Stomach (tissue), 9 donors: ENCODE measurements around the gene ESCO1. TPM values are rescaled to one million over a fixed set of nuclear protein-coding genes. Genes with fewer than 3 reads are reported as not detected.

Experiments used
- DNase-seq, 2 donors: peaks; one replicate each; pipeline versions ENCODE4 v3.0.0 to v3.0.0-alpha.2; 2013 to 2019
- H3K27ac ChIP-seq, 5 donors: fragments of 200-600 bp in 4 of 5; sonication (generic) in 4 of 5; one replicate each; pipeline ENCODE4 v1.5.1; 2013 to 2019; ENCODE audit warnings: mild to moderate bottlenecking in 1 of 5, moderate library complexity in 1 of 5
- H3K27me3 ChIP-seq, 3 donors: fragments of 200-600 bp; sonication (generic); one replicate each; pipeline ENCODE4 v1.5.1; 2017 to 2019; ENCODE audit warnings: mixed run types in 1 of 3
- H3K36me3 ChIP-seq, 4 donors: fragments of 200-600 bp; sonication (generic); 1 replicate in 3 of 4; 2 replicates in 1 of 4; pipeline ENCODE4 v1.5.1; 2016 to 2019
- H3K4me1 ChIP-seq, 4 donors: fragments of 200-600 bp; sonication (generic); one replicate each; pipeline ENCODE4 v1.5.1; 2016 to 2019
- H3K4me3 ChIP-seq, 4 donors: fragments of 200-600 bp; sonication (generic) in 3 of 4; one replicate each; pipeline ENCODE4 v1.5.1; 2016 to 2019; ENCODE audit warnings: mild to moderate bottlenecking in 1 of 4
- H3K9me3 ChIP-seq, 4 donors: fragments of 200-600 bp; sonication (generic); one replicate each; pipeline ENCODE4 v1.5.1; 2016 to 2019
- CTCF ChIP-seq, 7 experiments: fragments of 450-650 bp in 4 of 7; fragments of 200-600 bp in 3 of 7; sonication (generic) in 3 of 7; IDR thresholded peaks; one replicate each; pipeline ENCODE4 v1.5.1; 2016 to 2019; ENCODE audit warnings: antibody characterized with exemption in 7 of 7, control low read depth in 2 of 7, mild to moderate bottlenecking in 1 of 7
- EP300 ChIP-seq: sonication (generic); formaldehyde crosslinking; IDR thresholded peaks from one replicate; pipeline ENCODE4 v1.6.1; 2017; ENCODE audit warnings: antibody characterized with exemption
- POLR2A ChIP-seq, 4 donors: fragments of 450-650 bp; IDR thresholded peaks; one replicate each; pipeline ENCODE4 v1.6.1; 2016; ENCODE audit warnings: antibody characterized with exemption in 4 of 4, control low read depth in 2 of 4, mild to moderate bottlenecking in 1 of 4, moderate library complexity in 1 of 4
- POLR2AphosphoS5 ChIP-seq, 3 donors: sonication (generic); formaldehyde crosslinking; IDR thresholded peaks; one replicate each; pipeline ENCODE4 v1.6.1; 2016; ENCODE audit warnings: antibody characterized with exemption in 3 of 3
- WGBS, 5 donors: extraction: QIAGEN DNeasy Blood & Tissue Kit in 3 of 5; methylation state at CpG; one replicate each; pipeline versions ENCODE4 v1.1.5 to v1.1.7; 2013 to 2018; 5-methylcytosine and 5-hydroxymethylcytosine counted together
- intact Hi-C: fragments of 100-400 bp; cut with DNase I; formaldehyde crosslinking; loops from one replicate; pipeline ENCODE4 v1.15.1; 2023; ENCODE audit warnings: low total_unique reads
- polyA plus RNA-seq, 3 donors: library from polyadenylated mRNA; stranded (reverse); fragments of 200-250 nt; gene quantifications; one replicate each; pipeline ENCODE4 v1.2.3, GENCODE V29; 2013
- total RNA-seq, 5 donors: library from RNA; depleted of rRNA; stranded (reverse); fragments of >200 nt; gene quantifications; one replicate each; pipeline versions ENCODE4 v1.1.0 to v1.2.3, GENCODE V29; 2014 to 2016
- donor health status: healthy with polysubstance abuse.
- donor health status: Bipolar disorder and iron deficiency.
- donor health status: healthy.

ESCO1 gene
- total and polyA plus RNA-seq, 8 donors: 5.2 to 53.6 (median 16.0) TPM

DNA sequence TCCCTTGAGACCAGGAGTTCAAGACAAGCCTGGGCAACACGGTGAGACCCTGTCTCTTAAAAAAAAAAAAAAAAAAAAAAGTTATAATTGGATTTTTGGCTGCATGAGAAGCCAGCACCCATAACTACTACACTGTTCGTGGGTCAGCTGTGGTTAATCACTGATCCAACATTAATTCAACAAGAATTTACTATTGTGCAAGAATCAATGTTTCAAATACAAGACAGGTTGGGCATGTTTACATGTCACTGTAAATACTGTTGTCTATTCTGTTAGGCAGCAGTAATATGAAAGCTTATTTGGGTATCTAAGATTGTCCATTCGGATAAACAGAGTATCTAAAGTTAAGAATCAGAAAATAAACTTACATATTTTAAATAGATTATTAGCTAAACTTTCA is 62.3 kb downstream of the ESCO1 start:
- H3K27me3 ChIP-seq: no peaks in the 10 kb centered on the region
- no peak overlapping the region for H3K27ac ChIP-seq
- no peak for DNase-seq
- H3K4me3 ChIP-seq: no peak overlapping the region
- no peaks in the 10 kb centered on the region for H3K9me3 ChIP-seq
- peaks cover 0 to 9% (median 4%) of the 10 kb centered on the region in 4 donors for H3K4me1 ChIP-seq
- intact Hi-C loops: no loop called here
- 75 to 81% (median 80%) methylated on average over 3 of the region's 3 CpGs for WGBS, 5 donors
- no peak for TF ChIP-seq CTCF (IDR thresholded peaks at IDR 0.05)
- TF ChIP-seq EP300: no peak
- TF ChIP-seq POLR2AphosphoS5 (IDR thresholded peaks at IDR 0.05): no peak
- no peak for TF ChIP-seq POLR2A (IDR thresholded peaks at IDR 0.05)
- H3K36me3 ChIP-seq: peaks cover 21 to 81% (median 72%) of the 10 kb centered on the region in 4 donors

- WGBS, 5 donors: 12 to 41% (median 27%) methylated on average over 1 of the region's 1 CpG
- peaks cover 28 to 98% (median 87%) of the 10 kb centered on the region in 4 donors for H3K36me3 ChIP-seq
- TF ChIP-seq CTCF (IDR thresholded peaks at IDR 0.05) (no peak), POLR2AphosphoS5 (IDR thresholded peaks at IDR 0.05) (no peak), POLR2A (IDR thresholded peaks at IDR 0.05) (no peak), EP300 (no peak)
- DNase-seq: no peak
- H3K9me3 ChIP-seq: no peaks in the 10 kb centered on the region
- H3K4me3 ChIP-seq: no peak overlapping the region
- H3K27ac ChIP-seq: no peak overlapping the region
- no peaks in the 10 kb centered on the region for H3K27me3 ChIP-seq
- peaks cover 0 to 9% (median 4%) of the 10 kb centered on the region in 4 donors for H3K4me1 ChIP-seq
- intact Hi-C loops: no loop called here
Observed at GRCh38 chr18:21534327-21534726, 66.2 kb downstream of the ESCO1 start.

- 54 to 68% (median 61%) methylated on average over 2 of the region's 2 CpGs for WGBS, 5 donors
Observed at GRCh38 chr18:21526463-21526862, 74.0 kb downstream of the ESCO1 start.

DNA sequence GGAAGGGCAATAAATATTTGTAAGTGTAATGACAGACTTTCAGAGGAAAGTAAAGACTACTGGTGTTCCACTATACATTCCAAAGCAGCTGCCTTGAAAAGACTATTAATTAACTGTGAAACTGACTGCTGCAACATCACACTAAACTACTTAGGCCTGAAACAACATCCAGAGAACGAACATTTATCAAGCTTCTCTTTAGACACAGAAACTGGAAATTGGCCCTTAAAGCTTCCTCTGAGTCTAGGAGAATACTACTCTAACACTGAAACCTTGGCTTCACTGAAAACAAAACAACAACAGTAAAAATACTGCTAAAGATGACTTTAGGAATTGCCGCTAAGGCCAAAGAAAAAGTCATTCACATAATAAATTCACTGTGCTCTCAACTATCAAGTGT is 74.6 kb downstream of the ESCO1 start:
- WGBS, 5 donors: 80 to 83% (median 83%) methylated on average over 2 of the region's 2 CpGs
- H3K36me3 ChIP-seq: peaks cover 5 to 64% (median 59%) of the 10 kb centered on the region in 4 donors
- no peak overlapping the region for H3K27ac ChIP-seq
- H3K4me1 ChIP-seq: no peaks in the 10 kb centered on the region
- DNase-seq: no peak
- H3K27me3 ChIP-seq: no peaks in the 10 kb centered on the region
- TF ChIP-seq CTCF (IDR thresholded peaks at IDR 0.05) (no peak), EP300 (no peak), POLR2AphosphoS5 (IDR thresholded peaks at IDR 0.05) (no peak), POLR2A (IDR thresholded peaks at IDR 0.05) (no peak)
- intact Hi-C loops: no loop called here
- H3K9me3 ChIP-seq: no peaks in the 10 kb centered on the region
- H3K4me3 ChIP-seq: no peak overlapping the region

More at GRCh38 chr18:21526463-21526862, 74.0 kb downstream of the ESCO1 start:
- Histone ChIP-seq H3K4me3 (no peak overlapping the region), H3K27ac (no peak overlapping the region), H3K9me3 (no peaks in the 10 kb centered on the region), H3K27me3 (no peaks in the 10 kb centered on the region), H3K4me1 (no peaks in the 10 kb centered on the region), H3K36me3 (peaks cover 7 to 68% (median 63%) of the 10 kb centered on the region in 4 donors)
- intact Hi-C loops: no loop called here
- no peak for TF ChIP-seq EP300
- TF ChIP-seq POLR2A (IDR thresholded peaks at IDR 0.05): no peak
- TF ChIP-seq CTCF (IDR thresholded peaks at IDR 0.05): no peak
- no peak for TF ChIP-seq POLR2AphosphoS5 (IDR thresholded peaks at IDR 0.05)
- DNase-seq: no peak
